NCI-H2081 treated with DMSO at 0.1 percent for 48 hours (cell line): ENCODE results near the gene NPHP1.
A peak's percentile ranks its signal among the peaks of the same experiment; 100 is the strongest.
"Not testable (repeated sequence)": the region's sequence is repeated elsewhere in the genome, so short reads cannot be mapped to it uniquely, and the experiment has no call there.

Source experiments
- DNase-seq: peaks from one replicate; lab custom pipeline; 2025; lab: John Stamatoyannopoulos, UW

Gene NPHP1

GRCh38 chr2:110197452-110197851 lies 7.4 kb downstream of the NPHP1 start:
- DNase-seq = no peak

- DNase-seq = not testable (repeated sequence)
Observed at GRCh38 chr2:110190169-110190568, 14.6 kb downstream of the NPHP1 start.

GRCh38 chr2:110182449-110182848 lies 22.4 kb downstream of the NPHP1 start:
- DNase-seq = no peak

GRCh38 chr2:110180036-110180435 lies 24.8 kb downstream of the NPHP1 start:
- no peak for DNase-seq

GRCh38 chr2:110173523-110173922 lies 31.3 kb downstream of the NPHP1 start:
- DNase-seq = no peak

- DNase-seq = no peak
Observed at GRCh38 chr2:110172506-110172905, 32.3 kb downstream of the NPHP1 start.

DNA sequence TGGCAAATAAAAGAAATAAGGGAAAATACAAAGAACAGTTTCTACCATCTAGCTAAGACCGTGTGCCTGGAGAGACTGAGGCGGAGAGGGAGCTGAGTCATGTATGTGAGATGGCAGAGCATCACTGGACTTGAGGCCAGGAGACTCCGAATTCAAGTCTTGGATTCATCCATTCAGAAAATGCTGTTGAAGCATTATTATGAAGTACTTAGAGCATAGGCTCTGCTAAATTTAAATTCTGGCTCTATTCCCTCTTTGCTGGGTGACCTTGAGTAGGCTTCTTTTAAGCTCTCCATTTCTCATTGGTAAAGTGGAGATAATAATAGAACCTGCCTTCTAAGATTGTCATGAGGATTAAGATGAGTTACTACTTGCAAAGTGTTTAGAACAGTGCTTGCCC lies 34.7 kb downstream of the NPHP1 start:
- DNase-seq = no peak

- DNase-seq = no peak
Observed at GRCh38 chr2:110167326-110168000, 37.4 kb downstream of the NPHP1 start.

DNA sequence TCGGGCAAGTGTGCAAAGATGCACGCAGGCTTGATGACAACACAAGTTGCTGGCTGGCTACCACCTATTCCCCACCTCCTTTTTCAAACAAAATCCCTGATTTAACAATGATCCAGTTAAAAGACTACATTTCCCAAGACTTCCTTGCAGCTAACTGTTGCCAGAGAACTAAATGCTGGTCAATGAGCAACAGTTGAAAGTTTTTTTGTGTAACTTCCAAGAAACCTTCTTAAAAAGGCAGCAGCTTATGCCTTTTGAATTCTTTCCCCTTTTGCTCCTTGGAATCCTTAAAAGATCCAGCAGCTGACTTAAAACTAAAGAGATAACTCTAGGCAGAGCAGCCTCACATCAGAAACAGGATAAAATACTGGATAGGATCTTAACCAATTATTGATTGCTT lies 38.5 kb downstream of the NPHP1 start:
- no peak for DNase-seq

- DNase-seq = peak; percentile 14
Observed at GRCh38 chr2:110157153-110157793, 47.5 kb downstream of the NPHP1 start.

- not testable (repeated sequence) for DNase-seq
Observed at GRCh38 chr2:110154828-110155227, 50.0 kb downstream of the NPHP1 start.

DNA sequence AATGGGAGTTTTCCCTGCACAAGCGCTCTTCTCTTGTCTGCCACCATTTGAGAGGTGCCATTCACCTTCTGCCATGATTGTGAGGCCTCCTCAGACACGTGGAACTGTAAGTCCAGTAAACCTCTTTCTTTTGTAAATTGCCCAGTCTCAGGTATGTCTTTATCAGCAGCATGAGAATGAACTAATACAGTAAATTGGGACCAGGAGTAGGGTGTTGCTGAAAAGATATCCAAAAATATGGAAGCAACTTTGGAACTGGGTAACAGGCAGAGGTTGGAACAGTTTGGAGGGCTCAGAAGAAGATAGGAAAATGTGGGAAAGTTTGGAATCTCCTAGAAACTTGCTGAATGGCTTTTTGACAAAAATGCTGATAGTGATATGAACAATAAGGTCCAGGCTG lies 50.6 kb downstream of the NPHP1 start:
- DNase-seq = not testable (repeated sequence)

- DNase-seq = no peak
Observed at GRCh38 chr2:110153416-110153815, 51.4 kb downstream of the NPHP1 start.

DNA sequence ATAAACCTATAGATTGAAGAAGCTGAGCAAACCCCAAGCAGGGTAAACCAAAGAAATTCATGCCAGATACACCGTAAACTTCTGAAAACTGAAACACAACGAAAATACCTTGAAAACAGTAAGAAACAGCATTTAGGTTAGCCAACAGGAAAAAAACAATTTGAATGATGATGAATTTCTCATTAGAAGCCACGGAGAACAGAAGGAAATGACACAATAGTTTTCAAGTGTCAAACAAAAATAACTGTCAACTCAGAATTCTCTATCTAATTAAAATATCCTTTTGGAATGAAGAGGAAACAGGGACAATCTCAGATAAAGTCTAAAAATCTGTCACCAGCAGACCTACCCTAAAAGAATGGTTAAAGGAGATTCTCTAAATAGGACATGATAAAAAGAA lies 51.9 kb downstream of the NPHP1 start:
- no peak for DNase-seq

GRCh38 chr2:110149330-110150220 lies 55.2 kb downstream of the NPHP1 start:
- DNase-seq = no peak

DNA sequence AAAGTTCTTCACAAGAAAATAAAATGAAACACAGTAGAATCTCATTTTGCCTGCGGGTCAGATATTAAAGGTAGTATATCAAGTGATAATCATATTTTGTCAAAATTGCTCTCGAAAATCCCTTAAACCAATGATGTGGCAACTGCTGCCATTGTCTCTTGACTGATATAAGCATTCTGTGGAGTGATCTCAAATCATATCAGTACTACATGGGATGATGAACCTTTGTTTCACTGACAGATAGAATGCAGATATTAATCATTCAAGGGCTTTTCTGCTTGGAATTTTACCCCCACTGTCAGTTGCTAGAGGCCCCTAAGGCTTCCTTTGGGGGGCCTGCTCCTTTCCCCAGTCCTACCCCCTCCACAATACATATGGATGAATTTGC lies 57.9 kb downstream of the NPHP1 start:
- no peak for DNase-seq

DNA sequence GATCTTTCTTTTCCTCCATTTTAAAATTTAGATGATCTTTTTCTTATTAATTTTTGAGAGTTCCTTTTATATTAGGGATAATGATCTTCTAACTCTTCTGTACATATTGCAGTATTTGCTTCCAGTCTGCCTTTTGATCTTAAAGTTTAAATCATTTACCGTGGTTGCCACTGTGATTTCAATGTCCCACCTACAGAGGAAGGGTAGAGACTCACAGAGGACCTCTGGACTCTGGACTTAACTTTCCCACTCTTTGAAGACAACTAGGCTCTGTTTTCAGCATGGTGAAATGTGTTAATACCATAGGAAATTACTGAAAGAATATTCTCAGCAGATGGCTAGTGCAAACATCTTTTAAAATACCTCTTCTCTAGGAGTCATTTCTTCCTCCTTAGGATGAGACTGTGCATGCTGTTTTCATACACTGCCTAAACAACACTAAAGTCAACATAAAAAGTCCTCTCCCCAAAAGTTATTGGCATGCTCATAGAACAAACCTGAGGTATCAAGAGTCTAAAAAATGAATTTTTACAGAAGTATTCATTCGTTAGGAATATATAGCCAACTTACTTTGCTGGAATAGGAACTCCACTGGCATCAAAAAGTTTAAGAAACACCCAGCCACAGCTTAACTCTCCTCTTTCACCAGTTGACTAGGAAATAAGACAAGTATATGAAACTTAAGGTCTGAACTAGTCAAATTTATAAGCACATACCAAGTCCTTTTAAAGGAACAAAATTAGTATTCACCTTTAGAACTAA lies 58.4 kb downstream of the NPHP1 start:
- no peak for DNase-seq

DNA sequence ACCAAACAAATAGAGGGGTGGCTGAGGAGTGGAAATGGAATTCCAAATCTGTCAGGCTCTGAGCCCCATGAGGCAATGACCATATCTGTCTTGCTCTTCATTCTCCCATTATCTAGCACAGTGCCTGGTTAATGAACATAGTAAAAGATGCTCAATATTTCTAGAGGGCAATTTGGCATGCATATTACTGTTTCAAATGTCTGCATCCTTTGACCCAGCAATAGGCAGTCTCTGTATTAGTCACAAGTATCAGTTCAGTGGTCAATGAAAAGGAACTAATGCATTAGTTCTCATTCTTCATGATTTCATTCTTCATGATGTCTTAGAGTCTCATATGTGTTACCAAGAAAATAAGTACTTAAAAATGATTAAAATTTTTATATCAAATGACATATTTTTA lies 60.8 kb downstream of the NPHP1 start:
- DNase-seq = no peak

DNA sequence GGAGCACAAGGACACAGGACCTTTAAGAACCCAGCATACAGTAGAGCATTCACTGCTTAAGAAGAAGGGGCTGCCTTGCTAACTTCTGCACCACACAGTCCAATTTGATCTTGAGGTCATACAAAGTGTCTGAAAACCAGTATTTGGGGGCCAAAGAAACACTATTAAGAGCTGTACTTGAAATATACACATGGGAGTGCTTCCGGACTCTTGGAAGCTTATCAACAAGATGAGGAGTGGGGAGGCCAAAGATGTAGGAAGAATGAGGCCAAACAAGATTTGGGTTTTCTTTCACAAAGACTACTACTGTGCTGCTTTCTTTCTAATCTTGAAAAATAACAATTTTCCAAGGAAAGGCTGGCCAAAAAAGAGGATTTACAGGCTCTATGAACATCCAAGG lies 64.4 kb downstream of the NPHP1 start:
- DNase-seq = no peak

DNA sequence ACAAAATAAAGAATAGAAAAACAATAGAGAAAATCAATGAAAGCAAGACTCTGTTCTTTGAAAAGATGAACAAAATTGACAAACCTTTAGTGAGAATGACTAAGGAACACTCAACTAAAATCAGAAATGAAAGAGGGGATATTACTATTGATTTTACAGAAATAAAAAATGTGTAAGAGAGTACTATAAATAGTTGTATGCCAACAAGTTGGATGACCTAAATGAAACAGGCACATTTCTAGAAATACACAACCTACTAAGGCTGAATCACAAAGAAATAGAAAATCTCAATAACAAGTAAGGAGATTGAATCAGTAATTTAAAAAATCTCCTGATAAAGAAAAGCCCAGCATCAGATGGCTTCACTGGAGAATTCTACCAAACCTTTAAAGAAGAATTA lies 70.8 kb downstream of the NPHP1 start:
- no peak for DNase-seq

DNA sequence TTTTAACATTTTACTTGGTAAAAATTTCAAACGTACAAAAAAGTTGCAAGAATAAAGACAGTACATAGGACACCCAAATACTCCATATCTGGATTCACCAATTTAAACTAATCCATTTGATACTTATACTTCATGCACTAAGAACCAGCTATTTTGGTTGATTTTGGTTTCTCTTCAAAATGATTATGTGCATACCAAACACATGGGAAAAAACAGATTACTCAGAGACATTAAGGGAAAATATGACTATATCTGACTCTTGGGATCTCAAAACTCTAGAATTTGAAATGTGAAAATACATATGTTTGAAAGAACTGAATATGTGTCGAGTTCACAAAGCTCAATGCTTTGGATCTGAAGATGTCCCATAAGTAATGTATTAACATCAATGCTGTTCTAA lies 73.6 kb downstream of the NPHP1 start:
- no peak for DNase-seq

DNA sequence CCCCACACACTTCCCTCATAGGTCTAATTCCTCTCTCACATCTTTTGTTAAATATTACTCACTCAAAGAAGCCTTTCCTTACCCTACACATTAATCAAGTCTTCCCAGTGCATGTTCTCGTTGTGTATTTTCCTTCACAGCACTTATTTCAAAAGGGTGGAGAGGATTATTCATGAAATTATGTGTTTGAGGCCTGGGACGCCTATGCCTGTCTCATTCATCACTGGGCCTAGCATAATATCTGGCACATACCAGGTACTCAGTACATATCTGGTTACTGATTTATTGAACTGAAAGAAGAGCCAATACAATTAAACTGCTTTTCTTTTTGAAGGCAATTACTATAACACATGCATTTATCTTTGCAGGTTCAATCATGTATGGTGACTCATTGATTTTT lies 74.1 kb downstream of the NPHP1 start:
- no peak for DNase-seq
